ENCODE data around the gene CCDC9B.

The CCDC9B gene

DNA sequence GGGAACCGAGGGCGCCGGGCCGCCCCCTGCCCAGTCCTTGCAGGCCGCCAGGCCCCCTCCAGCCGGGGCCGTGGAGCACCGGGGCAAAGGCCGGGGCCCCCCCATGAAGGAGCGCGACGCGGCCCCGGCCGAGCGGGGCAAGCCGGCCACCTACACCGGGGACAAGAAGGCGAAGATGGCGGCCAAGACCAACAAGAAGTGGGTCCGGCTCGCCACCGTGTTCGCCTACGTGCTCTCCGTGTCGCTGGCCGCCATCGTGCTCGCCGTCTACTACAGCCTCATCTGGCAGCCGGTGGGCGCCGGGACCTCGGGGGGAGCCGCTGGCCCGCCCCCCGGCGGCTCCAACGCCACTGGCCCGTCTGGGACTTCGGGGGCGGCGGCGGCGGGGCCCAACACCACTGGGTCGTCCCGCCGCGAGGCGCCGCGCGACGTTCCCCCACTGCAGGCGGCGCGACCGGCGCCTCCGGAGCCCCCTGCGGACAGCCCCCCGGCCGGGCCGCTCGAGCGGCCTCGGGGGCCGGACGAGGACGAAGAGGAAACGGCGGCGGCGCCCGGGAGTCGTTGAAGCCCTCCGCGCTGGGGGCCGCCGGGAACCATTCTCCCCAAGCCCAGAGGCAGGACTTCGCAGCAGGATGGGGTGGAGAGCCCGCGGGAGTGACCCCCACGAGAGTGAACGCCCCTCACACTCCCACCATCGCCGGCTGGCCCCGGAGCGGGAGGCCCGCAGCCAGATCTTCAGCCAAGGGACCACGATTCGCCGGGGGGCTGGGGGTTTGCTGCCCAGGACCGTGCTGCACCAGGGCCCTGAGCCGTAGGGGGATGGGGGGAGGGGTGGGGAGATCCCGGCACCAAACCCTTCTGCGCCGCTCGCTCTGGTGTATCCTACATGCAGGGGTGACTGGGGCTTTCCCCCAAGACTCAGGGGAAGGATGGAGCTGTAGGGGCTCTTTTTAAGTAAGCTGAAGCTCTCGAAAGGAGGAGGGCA lies 16.5 kb downstream of the CCDC9B start:
- TF ChIP-seq GATA1 (IDR thresholded peaks at IDR 0.05; ENCODE audit: low read depth, low read length) (no peak), POLR2A (IDR thresholded peaks at IDR 0.05; ENCODE audit: low read length) (no peak)
- peak; percentile 59 to 68 for DNase-seq

DNA sequence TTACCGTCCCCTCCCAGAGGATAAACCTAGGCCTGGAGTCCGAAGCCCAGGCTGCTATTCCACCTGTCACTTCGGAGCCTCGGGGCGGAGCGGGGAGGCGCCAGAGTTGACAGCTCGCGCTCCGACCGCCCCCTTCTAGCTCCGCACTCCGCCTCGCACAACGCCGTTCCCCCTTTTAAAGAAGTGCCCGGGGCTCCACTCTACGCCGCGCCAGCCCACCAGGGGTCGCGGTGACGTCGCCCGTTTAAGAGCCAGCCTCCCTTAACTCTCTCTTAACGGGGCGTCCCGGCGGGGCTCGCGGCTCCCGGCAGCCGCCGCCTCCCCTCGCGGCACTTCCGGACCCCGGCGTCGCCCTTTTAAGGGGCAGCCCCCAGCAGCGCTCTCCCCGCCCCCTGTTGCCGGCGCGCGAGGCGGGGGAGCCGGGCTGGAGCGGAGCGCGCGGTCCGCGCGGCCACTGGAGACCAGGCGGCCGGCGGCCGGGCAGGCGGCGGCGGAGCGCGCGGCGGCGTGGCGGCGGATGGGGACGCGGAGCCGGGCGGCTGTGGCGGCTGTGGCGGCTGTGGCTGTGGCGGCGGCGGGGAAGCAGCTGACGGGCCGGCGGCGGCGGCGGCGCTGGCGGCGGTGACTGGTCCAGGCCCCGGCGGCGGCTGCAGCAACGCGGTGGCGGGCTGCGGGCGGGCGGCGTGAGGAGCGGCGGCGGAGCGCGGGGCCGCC lies 17.3 kb downstream of the CCDC9B start, which contains the start of gene INAFM2:
TSS of gene INAFM2 (plus strand) at position 454 of the 714 bp plus-strand sequence. CDS start 364 bp downstream, outside the sequence.
- TF ChIP-seq POLR2A (IDR thresholded peaks at IDR 0.05; ENCODE audit: low read length), result peak; percentile 18
- no peak for TF ChIP-seq GATA1 (IDR thresholded peaks at IDR 0.05; ENCODE audit: low read depth, low read length)
- DNase-seq, result peak; percentile 93 to 94

DNA sequence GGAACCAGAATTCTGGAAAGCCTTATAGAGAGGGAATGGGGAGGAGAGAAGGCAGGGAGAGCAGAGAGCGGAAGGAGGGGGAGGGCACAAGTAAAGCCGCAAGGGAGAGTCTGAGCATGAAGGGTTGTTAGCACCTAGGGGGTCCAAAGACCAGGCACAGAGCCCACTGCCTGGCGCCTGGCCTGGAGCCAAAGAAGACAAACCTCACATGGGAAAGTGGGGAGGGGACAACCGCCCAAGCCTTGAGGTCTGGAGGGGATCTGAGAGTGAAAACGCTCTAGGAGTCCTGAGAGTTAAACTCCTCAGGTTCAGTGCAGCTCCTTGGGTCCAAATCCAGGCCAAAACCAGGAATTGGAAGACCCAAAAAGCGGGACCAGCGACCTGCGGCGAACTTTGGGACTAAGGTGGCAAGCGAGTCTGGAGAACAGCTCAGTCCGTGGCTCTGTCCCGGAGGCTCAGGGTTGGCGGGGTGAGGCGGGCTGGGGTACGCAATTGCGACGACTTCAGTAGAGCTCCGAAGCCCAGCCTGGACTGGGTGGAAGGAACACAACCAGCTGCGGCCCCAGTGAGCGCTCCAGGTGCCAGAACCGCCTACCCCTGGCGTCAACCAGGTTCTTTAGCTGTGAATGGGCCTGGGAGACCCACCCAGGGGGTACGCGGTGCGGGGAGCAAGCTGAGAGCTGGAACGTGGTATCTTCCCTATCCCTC lies 18.1 kb downstream of the CCDC9B start:
- DNase-seq, result peak in 1 of 2 experiments; percentile 33
- TF ChIP-seq POLR2A (IDR thresholded peaks at IDR 0.05; ENCODE audit: low read length) (no peak), GATA1 (IDR thresholded peaks at IDR 0.05; ENCODE audit: low read depth, low read length) (no peak)

DNA sequence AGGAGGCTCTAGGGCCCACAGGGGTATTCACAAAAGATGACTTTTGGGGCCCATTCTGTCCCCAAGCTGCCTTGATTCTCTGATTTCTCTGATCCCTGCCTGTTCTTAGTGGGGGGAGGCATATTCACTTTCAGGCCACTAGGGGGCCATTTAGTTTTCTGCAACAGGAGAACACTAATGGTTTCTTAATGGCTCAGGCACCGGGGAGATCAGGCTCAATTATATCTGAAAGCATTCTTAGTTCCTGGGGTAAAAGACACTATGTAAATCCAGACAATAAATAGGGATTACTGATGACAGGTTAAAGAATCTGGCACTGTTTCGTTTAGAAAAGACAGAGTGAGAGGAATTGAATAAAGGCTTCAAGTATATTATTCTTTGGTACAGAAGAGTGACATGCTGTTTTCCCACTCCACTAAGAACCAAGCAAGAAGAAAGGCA lies 19.8 kb downstream of the CCDC9B start:
- TF ChIP-seq GATA1 (IDR thresholded peaks at IDR 0.05; ENCODE audit: low read depth, low read length) (no peak), POLR2A (IDR thresholded peaks at IDR 0.05; ENCODE audit: low read length) (no peak)
- peak; percentile 70 to 75 for DNase-seq

DNA sequence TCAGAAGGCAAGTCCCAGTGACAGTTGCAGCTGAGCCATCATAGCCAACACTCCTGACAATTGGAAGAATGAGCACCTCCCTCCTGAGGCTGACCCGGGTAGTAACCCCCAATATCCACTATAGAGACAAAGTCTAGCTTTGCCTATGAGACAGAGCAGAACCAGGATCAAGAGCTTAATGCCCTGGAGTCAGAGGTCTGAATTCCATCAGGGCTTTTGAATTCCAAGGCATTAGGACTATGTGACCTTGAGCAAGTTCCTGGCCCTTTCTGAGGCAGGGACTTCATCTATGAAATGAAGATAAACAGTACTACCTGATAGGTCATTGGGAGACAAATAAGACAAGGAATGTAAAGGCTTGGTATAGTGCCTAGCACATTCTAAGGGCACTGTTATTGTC lies 20.3 kb downstream of the CCDC9B start:
- no peak for TF ChIP-seq GATA1 (IDR thresholded peaks at IDR 0.05; ENCODE audit: low read depth, low read length)
- no peak for TF ChIP-seq POLR2A (IDR thresholded peaks at IDR 0.05; ENCODE audit: low read length)
- DNase-seq, result no peak

DNA sequence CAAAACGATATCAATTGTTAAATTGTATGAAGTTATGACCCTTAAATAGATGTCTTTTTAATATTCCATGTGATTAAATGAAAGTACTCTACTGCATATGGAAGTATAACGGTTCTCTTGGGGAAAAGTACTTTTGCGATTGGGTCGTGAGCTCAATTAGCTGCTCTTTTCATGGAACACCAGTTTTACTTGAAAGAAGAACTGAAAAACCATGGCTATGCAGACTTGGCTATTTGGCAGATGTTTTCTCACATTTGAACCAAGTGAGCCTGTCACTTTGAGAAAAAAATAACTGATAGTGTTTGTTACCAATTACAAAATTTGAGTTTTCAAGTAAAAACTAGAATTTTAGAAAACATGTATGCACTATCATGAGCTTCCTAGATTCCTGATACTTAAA lies 23.2 kb downstream of the CCDC9B start:
- TF ChIP-seq GATA1 (IDR thresholded peaks at IDR 0.05; ENCODE audit: low read depth, low read length) (no peak), POLR2A (IDR thresholded peaks at IDR 0.05; ENCODE audit: low read length) (no peak)
- no peak for DNase-seq

DNA sequence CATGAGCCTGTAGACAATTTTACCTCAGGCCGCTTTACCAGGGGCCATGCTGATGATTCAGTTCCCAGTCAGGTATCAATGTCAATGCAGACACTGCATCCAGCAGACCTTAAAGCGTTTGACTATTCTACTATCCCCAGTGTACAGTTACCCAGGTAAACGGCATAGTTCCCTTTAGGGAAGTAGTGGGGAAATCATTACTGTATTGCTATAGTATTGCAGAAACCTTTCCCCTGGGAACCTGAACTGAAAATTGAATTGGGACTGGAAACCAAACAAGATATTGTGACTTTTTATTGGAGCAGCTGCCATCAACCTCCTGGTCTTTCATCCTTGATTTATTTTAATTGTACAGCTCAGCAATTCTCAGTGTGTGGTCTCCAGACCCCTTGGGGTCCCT lies 23.8 kb downstream of the CCDC9B start:
- no peak for TF ChIP-seq GATA1 (IDR thresholded peaks at IDR 0.05; ENCODE audit: low read depth, low read length)
- no peak for TF ChIP-seq POLR2A (IDR thresholded peaks at IDR 0.05; ENCODE audit: low read length)
- no peak for DNase-seq

DNA sequence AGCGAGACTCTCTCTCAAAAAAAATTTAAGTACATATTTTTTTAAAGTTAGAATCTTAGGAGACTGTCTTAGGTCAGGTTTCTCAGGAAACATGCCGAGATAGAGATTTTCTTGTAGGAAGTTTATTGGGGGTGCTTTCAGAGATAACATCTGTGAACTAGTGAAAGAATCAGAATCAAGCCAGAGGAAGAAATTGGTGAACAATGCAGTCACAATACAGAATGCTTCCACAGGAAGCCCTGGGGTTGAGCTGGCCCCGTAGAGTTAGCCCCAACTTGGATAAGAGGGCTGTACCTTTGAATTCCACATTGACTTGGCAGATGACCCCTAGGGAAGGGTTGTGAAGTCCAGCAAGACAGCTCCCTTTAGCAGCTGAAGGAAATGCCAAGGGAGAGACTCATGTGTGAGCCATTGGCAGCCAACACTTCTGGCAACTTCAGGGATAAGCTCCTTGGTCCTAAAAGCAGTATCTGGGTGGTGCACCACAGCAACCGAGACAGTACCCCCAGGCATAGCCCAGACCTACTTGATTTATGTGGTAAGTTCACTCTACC lies 25.9 kb downstream of the CCDC9B start:
- no peak for DNase-seq

DNA sequence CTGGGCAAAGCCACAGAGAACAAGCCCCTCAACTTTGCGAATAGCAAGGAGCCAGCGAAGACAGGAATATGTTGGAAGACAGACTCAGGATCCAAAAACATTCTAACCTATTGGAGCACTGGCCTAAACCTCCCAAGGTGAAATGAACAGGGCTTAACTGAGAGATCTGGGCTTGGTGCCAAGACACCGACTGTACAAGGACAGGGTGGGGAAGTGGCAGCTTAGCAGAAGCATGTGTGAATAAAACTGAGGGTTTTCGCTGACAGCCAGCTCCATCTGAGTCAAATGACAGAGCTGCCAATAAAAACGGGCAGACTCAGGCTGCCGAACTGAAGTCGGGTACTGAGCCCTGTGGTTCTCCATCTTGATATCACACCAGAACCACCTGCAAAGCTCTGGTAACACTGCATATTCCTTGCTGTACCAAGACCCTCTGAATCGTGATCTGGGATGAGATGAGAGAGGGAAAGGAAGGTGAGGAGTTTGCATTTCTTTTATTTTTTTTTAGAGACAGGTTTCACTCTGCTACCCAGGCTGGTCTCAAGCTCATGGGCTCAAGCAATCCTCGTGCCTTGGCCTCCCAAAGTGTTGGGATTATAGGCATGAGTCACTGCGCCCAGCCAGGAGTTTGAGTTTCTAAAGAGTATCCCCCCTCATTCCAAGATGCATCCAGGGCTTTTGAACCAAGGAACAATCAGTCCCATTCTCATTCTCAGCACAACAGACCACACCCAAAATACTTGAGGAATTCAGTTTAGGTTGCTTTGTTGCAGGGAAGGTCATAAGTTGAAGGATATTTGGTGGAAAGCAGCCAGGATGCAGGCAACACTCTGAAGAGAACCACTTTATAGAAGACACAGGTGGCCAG lies 27.0 kb downstream of the CCDC9B start:
- TF ChIP-seq GATA1 (IDR thresholded peaks at IDR 0.05; ENCODE audit: low read depth, low read length) (no peak), POLR2A (IDR thresholded peaks at IDR 0.05; ENCODE audit: low read length) (no peak)
- DNase-seq, result peak; percentile 24 to 25

More for the DNA sequence above, 25.9 kb downstream of the CCDC9B start:
- TF ChIP-seq GATA1 (IDR thresholded peaks at IDR 0.05; ENCODE audit: low read depth, low read length) (no peak), POLR2A (IDR thresholded peaks at IDR 0.05; ENCODE audit: low read length) (no peak)

DNA sequence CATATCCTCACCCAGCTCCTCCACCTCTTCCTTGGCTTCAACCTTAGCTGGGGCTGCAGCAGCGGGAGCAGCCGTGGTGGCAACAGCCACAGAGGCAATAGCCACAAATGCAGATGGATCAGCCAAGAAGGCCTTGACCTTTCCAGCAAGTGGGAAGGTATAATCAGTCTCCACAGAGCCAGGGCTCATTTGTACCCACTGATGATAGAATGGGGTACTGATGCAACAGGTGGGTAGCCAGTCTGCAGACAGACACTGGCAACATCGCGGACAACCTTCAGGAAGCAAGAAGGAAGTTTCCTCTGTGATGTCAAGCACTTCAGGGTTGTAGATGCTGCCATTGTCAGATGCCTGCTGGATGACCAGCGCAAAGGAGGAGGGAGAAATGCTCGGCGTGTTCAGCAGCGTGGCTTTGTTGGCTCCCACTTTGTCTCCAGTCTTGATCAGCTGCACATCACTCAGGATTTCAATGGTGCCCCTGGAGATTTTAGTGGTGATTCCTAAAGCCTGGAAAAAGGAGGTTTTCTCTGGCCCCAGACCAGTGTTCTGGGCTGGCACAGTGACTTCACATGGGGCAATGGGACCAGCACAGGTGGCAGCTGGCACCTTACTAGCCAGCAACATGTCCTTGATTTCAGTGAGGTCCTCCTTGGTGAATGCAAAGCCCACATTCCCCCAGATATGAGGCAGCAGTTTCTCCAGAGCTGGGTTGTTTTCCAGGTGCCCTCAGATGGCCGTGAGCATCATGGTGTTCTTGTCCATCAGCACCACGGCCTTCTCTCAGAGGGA lies 28.2 kb downstream of the CCDC9B start:
- no peak for TF ChIP-seq GATA1 (IDR thresholded peaks at IDR 0.05; ENCODE audit: low read depth, low read length)
- TF ChIP-seq POLR2A (IDR thresholded peaks at IDR 0.05; ENCODE audit: low read length), result no peak
- no peak for DNase-seq

DNA sequence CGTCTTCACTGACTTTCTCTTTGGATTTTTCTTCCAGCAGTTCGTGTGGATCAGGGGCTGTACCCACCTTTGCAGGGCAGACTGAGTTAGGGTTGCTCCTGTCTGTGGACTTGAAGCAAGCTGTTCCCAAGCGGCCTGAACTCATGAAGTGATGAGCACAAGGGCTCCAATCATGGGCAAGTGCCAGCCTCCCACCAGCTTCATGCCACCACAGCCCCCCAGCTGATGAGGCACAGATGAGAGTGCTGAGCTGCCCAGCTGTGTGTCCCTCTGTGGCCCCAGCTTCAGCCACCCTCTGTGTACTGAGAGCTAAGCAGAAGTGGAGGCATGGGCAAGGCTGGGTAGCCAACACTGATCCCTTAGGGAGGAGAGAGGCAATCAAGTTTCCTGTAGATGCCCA lies 29.7 kb downstream of the CCDC9B start:
- no peak for DNase-seq
- no peak for TF ChIP-seq GATA1 (IDR thresholded peaks at IDR 0.05; ENCODE audit: low read depth, low read length)
- no peak for TF ChIP-seq POLR2A (IDR thresholded peaks at IDR 0.05; ENCODE audit: low read length)
